H9 (cell line): ENCODE results near the gene ZC3H18. TPM values are rescaled to one million over a fixed set of nuclear protein-coding genes. Genes with fewer than 3 reads are reported as not detected.

ENCODE experiments used
- DNase-seq: peaks from one replicate; pipeline ENCODE4 v3.0.0-alpha.2; 2017
- H2AFZ ChIP-seq: one replicate; pipeline ENCODE4 v1.6.1; 2013; ENCODE audit warnings: mild to moderate bottlenecking, low read length, control low read depth, moderate library complexity
- H2AK5ac ChIP-seq: 2 replicates; pipeline ENCODE4 v1.6.1; 2013; ENCODE audit warnings: low read length, control low read depth, mixed read lengths; ENCODE audit not compliant: insufficient read length
- H2BK120ac ChIP-seq: one replicate; pipeline ENCODE4 v1.6.1; 2013; ENCODE audit warnings: low read depth, mild to moderate bottlenecking, low read length, control low read depth, inconsistent platforms; ENCODE audit not compliant: poor library complexity, severe bottlenecking
- H2BK12ac ChIP-seq: 2 replicates; pipeline ENCODE4 v1.6.1; 2013; ENCODE audit warnings: low read length, control low read depth, mixed read lengths, low read depth; ENCODE audit not compliant: insufficient read length
- H2BK15ac ChIP-seq: 2 replicates; pipeline ENCODE4 v1.6.1; 2013; ENCODE audit warnings: low read depth, low read length, control low read depth
- H2BK20ac ChIP-seq: one replicate; pipeline ENCODE4 v1.6.1; 2013; ENCODE audit warnings: low read depth, mild to moderate bottlenecking, low read length, control low read depth, inconsistent platforms; ENCODE audit not compliant: poor library complexity, severe bottlenecking
- H2BK5ac ChIP-seq: 2 replicates; pipeline ENCODE4 v1.6.1; 2013; ENCODE audit warnings: low read length, control low read depth, mixed read lengths; ENCODE audit not compliant: insufficient read length
- H3K14ac ChIP-seq: 2 replicates; pipeline ENCODE4 v1.6.1; 2013; ENCODE audit warnings: low read length, control low read depth; ENCODE audit not compliant: insufficient read depth
- H3K18ac ChIP-seq: 2 replicates; pipeline ENCODE4 v1.6.1; 2013; ENCODE audit warnings: low read depth, mild to moderate bottlenecking, mixed read lengths, low read length, control low read depth; ENCODE audit not compliant: insufficient read length
- H3K23ac ChIP-seq: 2 replicates; pipeline ENCODE4 v1.6.1; 2013; ENCODE audit warnings: low read length, control low read depth, mixed read lengths, low read depth; ENCODE audit not compliant: insufficient read length
- H3K23me2 ChIP-seq: 2 replicates; pipeline ENCODE4 v1.6.1; 2013; ENCODE audit warnings: low read depth, mild to moderate bottlenecking, mixed read lengths, low read length, control low read depth; ENCODE audit not compliant: insufficient read length, poor library complexity, severe bottlenecking
- H3K27ac ChIP-seq: 2 replicates; pipeline ENCODE4 v1.5.1; 2013; ENCODE audit warnings: low read length, control low read depth, mixed read lengths, low read depth; ENCODE audit not compliant: insufficient read length
- H3K27me3 ChIP-seq: 2 replicates; pipeline ENCODE4 v1.6.1; 2013; ENCODE audit warnings: low read length, control low read depth, inconsistent platforms; ENCODE audit not compliant: insufficient read depth
- H3K4ac ChIP-seq: 2 replicates; pipeline ENCODE4 v1.6.1; 2013; ENCODE audit warnings: low read depth, mild to moderate bottlenecking, control low read depth, inconsistent platforms, low read length, moderate library complexity
- H3K4me1 ChIP-seq: 2 replicates; pipeline ENCODE4 v1.6.1; 2013; ENCODE audit warnings: low read length, control low read depth, inconsistent platforms; ENCODE audit not compliant: insufficient read depth
- H3K4me2 ChIP-seq: 2 replicates; pipeline ENCODE4 v1.6.1; 2013; ENCODE audit warnings: low read length, control low read depth, mixed read lengths; ENCODE audit not compliant: insufficient read length, insufficient read depth
- H3K56ac ChIP-seq: 2 replicates; pipeline ENCODE4 v1.6.1; 2013; ENCODE audit warnings: low read depth, mild to moderate bottlenecking, mixed read lengths, low read length, control low read depth; ENCODE audit not compliant: insufficient read length
- H3K79me1 ChIP-seq: 2 replicates; pipeline ENCODE4 v1.6.1; 2013; ENCODE audit warnings: low read depth, mild to moderate bottlenecking, moderate library complexity, low read length, control low read depth, inconsistent platforms; ENCODE audit not compliant: insufficient read depth, poor library complexity, severe bottlenecking
- H3K79me2 ChIP-seq: 2 replicates; pipeline ENCODE4 v1.6.1; 2013; ENCODE audit warnings: low read length, control low read depth, inconsistent platforms; ENCODE audit not compliant: insufficient read depth
- H3K9ac ChIP-seq: 2 replicates; pipeline ENCODE4 v1.6.1; 2013; ENCODE audit warnings: low read length, control low read depth, mixed read lengths; ENCODE audit not compliant: insufficient read length; ENCODE audit errors: extremely low read depth
- H3K9me3 ChIP-seq: one replicate; pipeline ENCODE4 v1.6.1; 2013; ENCODE audit warnings: low read depth, low read length, inconsistent platforms; ENCODE audit not compliant: control insufficient read depth
- H3T11ph ChIP-seq: one replicate; pipeline ENCODE4 v1.6.1; 2013; ENCODE audit warnings: mild to moderate bottlenecking, low read length, control low read depth, inconsistent platforms
- H4K20me1 ChIP-seq: one replicate; pipeline ENCODE4 v1.6.1; 2013; ENCODE audit not compliant: control insufficient read depth, insufficient read length, insufficient read depth
- H4K5ac ChIP-seq: 2 replicates; pipeline ENCODE4 v1.6.1; 2013; ENCODE audit warnings: low read depth, mild to moderate bottlenecking, mixed read lengths, low read length, control low read depth; ENCODE audit not compliant: insufficient read length
- H4K8ac ChIP-seq: replicated peaks from 2 replicates; pipeline ENCODE4 v1.6.1; 2013; ENCODE audit warnings: low read length, control low read depth, mixed read lengths, low read depth; ENCODE audit not compliant: insufficient read length
- H4K91ac ChIP-seq: 2 replicates; pipeline ENCODE4 v1.6.1; 2013; ENCODE audit warnings: low read depth, mild to moderate bottlenecking, moderate library complexity, mixed read lengths, low read length, control low read depth; ENCODE audit not compliant: insufficient read length
- H3K27ac Mint-ChIP-seq, 3 experiments: 2 replicates in 2 of 3; 3 replicates in 1 of 3; pipeline ENCODE4 v1.8.0; 2020 to 2021; ENCODE audit warnings: mixed read lengths in 3 of 3, mild to moderate bottlenecking in 1 of 3, moderate library complexity in 1 of 3
- H3K27me3 Mint-ChIP-seq: 2 replicates; pipeline ENCODE4 v1.8.0; 2021; ENCODE audit warnings: low read depth, mild to moderate bottlenecking, moderate library complexity, mixed read lengths
- H3K36me3 Mint-ChIP-seq, 3 experiments: 2 replicates in 2 of 3; 3 replicates in 1 of 3; pipeline ENCODE4 v1.8.0; 2020 to 2021; ENCODE audit warnings: low read depth in 3 of 3, mixed read lengths in 3 of 3; ENCODE audit not compliant: insufficient read depth in 1 of 3
- H3K4me1 Mint-ChIP-seq, 2 experiments: 2 replicates each; pipeline ENCODE4 v1.8.0; 2020; ENCODE audit warnings: mixed read lengths in 2 of 2
- H3K4me3 Mint-ChIP-seq, 2 experiments: 2 replicates in 1 of 2; 3 replicates in 1 of 2; pipeline ENCODE4 v1.8.0; 2020 to 2021; ENCODE audit warnings: mild to moderate bottlenecking in 2 of 2, mixed read lengths in 2 of 2, moderate library complexity in 1 of 2
- H3K9me3 Mint-ChIP-seq, 2 experiments: 2 replicates in 1 of 2; 3 replicates in 1 of 2; pipeline ENCODE4 v1.8.0; 2020; ENCODE audit warnings: mild to moderate bottlenecking in 2 of 2, mixed read lengths in 2 of 2, moderate library complexity in 1 of 2
- WGBS: extraction: QIAGEN DNeasy Blood & Tissue Kit; methylation state at CpG from one replicate; pipeline ENCODE4 v1.1.7; 2013; ENCODE audit warnings: missing lambda C conversion rate, low lambda C conversion rate, mixed read lengths; ENCODE audit not compliant: insufficient read length; ENCODE audit errors: extremely low coverage; 5-methylcytosine and 5-hydroxymethylcytosine counted together
- total RNA-seq: library from RNA; stranded (reverse); gene quantifications from 2 replicates; pipeline ENCODE4 v1.2.1, GENCODE V29; 2021
- TF ChIP-seq, protein P1 (sequence below): fragments of 200-600 bp; sonication (generic); conservative IDR thresholded peaks from 3 replicates; pipeline ENCODE4 v1.8.0; 2021; ENCODE audit warnings: antibody characterized with exemption, mild to moderate bottlenecking

ZC3H18 gene
- total RNA-seq, 1 experiment from 2014 or later = 69.7 TPM

DNA sequence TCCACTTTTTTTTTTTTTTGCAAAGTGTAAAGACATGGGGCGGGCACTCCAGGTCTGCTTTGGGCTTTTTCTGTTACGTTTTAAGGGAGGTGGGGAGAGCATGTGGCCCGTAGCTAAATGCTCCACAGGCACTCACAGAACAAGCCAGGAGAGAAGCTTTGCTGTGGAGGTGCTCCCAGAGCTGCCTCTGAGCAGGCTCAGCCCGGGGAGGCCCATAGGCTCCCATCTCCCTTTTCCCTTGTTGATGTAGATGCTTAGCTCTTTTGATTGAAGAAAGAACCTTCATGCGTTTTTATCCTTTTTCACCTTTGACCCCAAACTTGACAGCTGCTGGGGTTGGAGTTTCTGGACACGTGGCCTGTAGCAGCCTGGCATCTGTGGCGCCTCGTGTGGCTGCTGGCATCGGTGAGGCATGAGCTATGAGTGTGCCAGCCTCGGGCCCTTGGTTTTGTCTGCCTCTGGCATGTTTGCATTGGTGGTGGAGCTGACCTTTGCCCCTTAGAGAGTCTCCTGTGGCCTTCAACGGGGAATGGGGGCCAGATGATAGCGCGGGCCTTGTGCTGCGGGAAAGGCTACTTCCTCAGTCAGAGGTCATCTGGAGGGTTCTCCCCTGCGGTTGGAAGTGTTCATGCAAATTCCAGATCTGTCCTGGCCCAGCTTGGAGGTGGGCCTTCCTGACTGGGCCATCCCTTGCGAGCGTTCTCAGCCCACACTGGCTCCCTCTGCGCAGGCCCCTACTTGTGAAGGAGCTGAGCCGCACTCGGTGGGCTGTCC, 48.2 kb downstream of the ZC3H18 start:
- no peak overlapping the region for H3T11ph ChIP-seq
- H3K9me3 ChIP-seq = no peaks in the 10 kb centered on the region
- no peak for DNase-seq
- no peak overlapping the region for H3K4ac ChIP-seq
- no peak overlapping the region for H3K23ac ChIP-seq
- peak overlapping the region; percentile 72 to 92 (median 81); a peak in 3 of 7 replicates for H3K27ac Mint-ChIP-seq
- H4K20me1 ChIP-seq = no peaks in the 10 kb centered on the region
- H2AK5ac ChIP-seq = no peak overlapping the region
- no peaks in the 10 kb centered on the region for H3K27me3 ChIP-seq
- no peaks in the 10 kb centered on the region; a peak in 1 of 5 replicates for H3K9me3 Mint-ChIP-seq
- no peaks in the 10 kb centered on the region for H3K4me1 ChIP-seq
- H3K36me3 Mint-ChIP-seq = peaks cover 20 to 52% (median 44%) of the 10 kb centered on the region in 3 experiments
- H4K5ac ChIP-seq = no peak overlapping the region
- no peak overlapping the region for H3K9ac ChIP-seq
- no CpG with 5 or more reads among the region's 20 CpGs for WGBS
- no peaks in the 10 kb centered on the region for H3K27me3 Mint-ChIP-seq
- no peak overlapping the region for H3K4me2 ChIP-seq
- no peak overlapping the region for H3K56ac ChIP-seq
- no peak overlapping the region for H3K27ac ChIP-seq
- H3K23me2 ChIP-seq = no peaks in the 10 kb centered on the region
- H3K4me1 Mint-ChIP-seq = peaks cover 6 to 26% of the 10 kb centered on the region in 2 experiments
- H2BK5ac ChIP-seq = no peak overlapping the region
- no peak overlapping the region for H4K8ac ChIP-seq
- H3K14ac ChIP-seq = no peak overlapping the region
- no peaks in the 10 kb centered on the region; the same call in 1 of the 2 replicates for H3K79me2 ChIP-seq
- H2BK120ac ChIP-seq = no peak overlapping the region
- H3K18ac ChIP-seq = no peak overlapping the region
- no peak overlapping the region for H2AFZ ChIP-seq
- no peak overlapping the region for H2BK12ac ChIP-seq
- H2BK15ac ChIP-seq = no peak overlapping the region
- H3K4me3 Mint-ChIP-seq = no peak overlapping the region
- H2BK20ac ChIP-seq = no peak overlapping the region
- H4K91ac ChIP-seq = no peak overlapping the region
- H3K79me1 ChIP-seq = no peaks in the 10 kb centered on the region
- TF ChIP-seq, protein P1, sequence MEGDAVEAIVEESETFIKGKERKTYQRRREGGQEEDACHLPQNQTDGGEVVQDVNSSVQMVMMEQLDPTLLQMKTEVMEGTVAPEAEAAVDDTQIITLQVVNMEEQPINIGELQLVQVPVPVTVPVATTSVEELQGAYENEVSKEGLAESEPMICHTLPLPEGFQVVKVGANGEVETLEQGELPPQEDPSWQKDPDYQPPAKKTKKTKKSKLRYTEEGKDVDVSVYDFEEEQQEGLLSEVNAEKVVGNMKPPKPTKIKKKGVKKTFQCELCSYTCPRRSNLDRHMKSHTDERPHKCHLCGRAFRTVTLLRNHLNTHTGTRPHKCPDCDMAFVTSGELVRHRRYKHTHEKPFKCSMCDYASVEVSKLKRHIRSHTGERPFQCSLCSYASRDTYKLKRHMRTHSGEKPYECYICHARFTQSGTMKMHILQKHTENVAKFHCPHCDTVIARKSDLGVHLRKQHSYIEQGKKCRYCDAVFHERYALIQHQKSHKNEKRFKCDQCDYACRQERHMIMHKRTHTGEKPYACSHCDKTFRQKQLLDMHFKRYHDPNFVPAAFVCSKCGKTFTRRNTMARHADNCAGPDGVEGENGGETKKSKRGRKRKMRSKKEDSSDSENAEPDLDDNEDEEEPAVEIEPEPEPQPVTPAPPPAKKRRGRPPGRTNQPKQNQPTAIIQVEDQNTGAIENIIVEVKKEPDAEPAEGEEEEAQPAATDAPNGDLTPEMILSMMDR = no peak
